Measurements from ENCODE around the gene PRICKLE1.

Gene PRICKLE1

DNA sequence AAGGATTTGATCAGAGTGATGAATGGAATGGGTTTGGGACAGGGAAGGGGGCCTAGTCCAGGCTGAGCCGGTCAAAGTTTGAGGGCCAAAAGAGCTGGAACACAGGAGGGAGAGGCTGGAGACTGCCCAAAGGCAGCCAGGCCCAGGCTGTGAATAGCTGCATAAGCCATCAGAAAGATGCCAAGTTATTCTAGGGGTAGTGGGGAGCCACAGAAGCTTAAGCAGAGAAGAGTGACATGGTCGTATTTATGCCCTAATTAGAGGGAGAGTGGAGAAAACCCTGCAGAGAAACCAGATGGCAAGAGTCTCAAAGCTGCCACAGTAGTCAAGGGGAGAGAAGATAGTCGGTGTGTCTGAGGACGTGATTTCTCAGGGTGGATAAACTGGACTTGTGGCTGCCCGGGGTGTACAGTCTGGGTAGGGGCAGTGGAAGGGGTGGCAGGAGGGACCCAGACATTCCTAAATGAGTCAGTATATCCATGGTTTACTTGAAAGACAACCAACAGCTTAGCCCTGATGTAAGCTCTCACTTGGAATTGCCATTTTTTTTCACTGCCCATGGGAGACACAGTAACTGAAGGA lies 99.2 kb downstream of the PRICKLE1 start:
- TF ChIP-seq, protein P1, sequence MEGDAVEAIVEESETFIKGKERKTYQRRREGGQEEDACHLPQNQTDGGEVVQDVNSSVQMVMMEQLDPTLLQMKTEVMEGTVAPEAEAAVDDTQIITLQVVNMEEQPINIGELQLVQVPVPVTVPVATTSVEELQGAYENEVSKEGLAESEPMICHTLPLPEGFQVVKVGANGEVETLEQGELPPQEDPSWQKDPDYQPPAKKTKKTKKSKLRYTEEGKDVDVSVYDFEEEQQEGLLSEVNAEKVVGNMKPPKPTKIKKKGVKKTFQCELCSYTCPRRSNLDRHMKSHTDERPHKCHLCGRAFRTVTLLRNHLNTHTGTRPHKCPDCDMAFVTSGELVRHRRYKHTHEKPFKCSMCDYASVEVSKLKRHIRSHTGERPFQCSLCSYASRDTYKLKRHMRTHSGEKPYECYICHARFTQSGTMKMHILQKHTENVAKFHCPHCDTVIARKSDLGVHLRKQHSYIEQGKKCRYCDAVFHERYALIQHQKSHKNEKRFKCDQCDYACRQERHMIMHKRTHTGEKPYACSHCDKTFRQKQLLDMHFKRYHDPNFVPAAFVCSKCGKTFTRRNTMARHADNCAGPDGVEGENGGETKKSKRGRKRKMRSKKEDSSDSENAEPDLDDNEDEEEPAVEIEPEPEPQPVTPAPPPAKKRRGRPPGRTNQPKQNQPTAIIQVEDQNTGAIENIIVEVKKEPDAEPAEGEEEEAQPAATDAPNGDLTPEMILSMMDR (IDR thresholded peaks at IDR 0.05; ENCODE audit: insufficient read depth, low read depth, low read length, missing control alignments): no peak
- no peak overlapping the region for H3K4me3 ChIP-seq (ENCODE audit: low read depth, low read length)
- no peak for DNase-seq (ENCODE audit: low read depth)

DNA sequence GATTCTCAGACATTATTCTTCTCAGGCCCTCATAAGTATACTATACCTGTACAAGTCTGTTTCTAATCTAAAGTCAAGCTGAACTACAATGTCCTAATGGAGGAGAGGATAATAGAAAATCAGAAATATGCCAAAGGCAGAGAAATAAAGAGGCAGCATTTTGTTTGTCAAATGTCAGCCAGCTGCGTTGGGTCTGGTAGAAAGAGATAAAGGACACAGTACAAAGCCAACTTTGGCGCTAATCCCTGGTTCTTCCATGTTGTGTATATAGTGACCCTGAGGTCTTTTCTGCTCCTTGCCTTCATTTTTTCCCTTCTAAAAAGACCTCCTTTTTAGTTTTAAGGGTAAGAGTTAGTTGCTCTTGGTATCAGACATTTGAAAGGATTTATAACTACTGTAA lies 103.1 kb downstream of the PRICKLE1 start:
- H3K4me3 ChIP-seq (ENCODE audit: low read depth, low read length): no peak overlapping the region
- TF ChIP-seq, protein P1 (IDR thresholded peaks at IDR 0.05; ENCODE audit: insufficient read depth, low read depth, low read length, missing control alignments): no peak
- no peak for DNase-seq (ENCODE audit: low read depth)

DNA sequence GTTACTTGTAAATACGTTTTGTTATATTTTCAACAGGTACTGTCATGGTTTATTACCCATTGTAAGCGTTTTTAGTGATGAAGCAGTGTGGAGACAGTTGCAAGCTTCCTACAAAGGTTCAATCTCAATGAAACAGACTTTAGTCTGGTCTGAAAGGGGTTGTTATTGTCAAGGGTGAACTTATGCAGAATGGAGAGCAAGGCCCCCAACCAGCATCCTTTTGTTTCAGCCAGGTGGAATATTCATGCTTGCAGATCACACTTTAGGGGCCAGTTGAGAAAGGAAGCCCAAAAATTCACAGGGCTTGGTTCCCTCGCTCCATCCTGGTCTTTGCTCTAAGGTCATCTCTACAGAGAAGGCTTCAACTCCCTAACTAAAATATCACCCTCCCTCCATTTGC lies 103.7 kb downstream of the PRICKLE1 start:
- TF ChIP-seq, protein P1 (IDR thresholded peaks at IDR 0.05; ENCODE audit: insufficient read depth, low read depth, low read length, missing control alignments): no peak
- H3K4me3 ChIP-seq (ENCODE audit: low read depth, low read length): no peak overlapping the region
- DNase-seq (ENCODE audit: low read depth): no peak

DNA sequence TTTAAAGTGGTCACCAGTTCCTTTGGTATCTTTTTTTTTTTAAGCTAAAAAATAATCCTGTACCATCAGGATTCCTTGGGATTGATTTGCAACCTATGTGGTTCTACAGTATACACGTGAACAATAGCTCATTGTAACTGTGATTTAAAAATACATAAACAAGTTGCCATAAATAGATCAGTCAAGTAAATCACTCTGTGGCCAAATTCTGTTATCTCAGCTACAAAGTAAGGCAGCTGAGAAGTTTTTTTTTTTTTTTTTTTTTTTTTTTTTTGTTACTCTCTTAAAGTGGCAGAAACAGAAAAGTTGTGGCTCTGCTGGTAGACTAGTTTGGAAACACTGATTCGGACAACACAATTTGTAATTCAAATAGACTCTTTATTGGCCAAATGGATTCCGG lies 104.5 kb downstream of the PRICKLE1 start:
- no peak overlapping the region for H3K4me3 ChIP-seq (ENCODE audit: low read depth, low read length)

DNA sequence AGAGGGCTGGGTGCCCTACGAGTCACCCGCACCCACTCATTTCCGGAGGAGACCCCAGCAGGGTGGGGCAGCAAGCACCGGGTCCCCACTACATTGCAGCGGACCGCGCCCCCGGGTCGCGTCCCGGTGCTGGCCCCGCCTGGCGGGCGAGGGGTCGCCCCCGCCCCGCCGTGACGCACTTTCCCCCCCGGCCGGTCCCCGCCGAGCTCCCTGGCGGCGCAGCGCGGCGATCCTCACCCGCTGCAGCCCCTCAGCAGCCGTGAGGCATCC lies 106.1 kb downstream of the PRICKLE1 start:
- peak overlapping the region; percentile 77 for H3K4me3 ChIP-seq (ENCODE audit: low read depth, low read length)
- no peak for DNase-seq (ENCODE audit: low read depth)
- TF ChIP-seq, protein P1 (IDR thresholded peaks at IDR 0.05; ENCODE audit: insufficient read depth, low read depth, low read length, missing control alignments): no peak

More for the DNA sequence above, 104.5 kb downstream of the PRICKLE1 start:
- DNase-seq (ENCODE audit: low read depth): no peak
- TF ChIP-seq, protein P1 (IDR thresholded peaks at IDR 0.05; ENCODE audit: insufficient read depth, low read depth, low read length, missing control alignments): no peak

DNA sequence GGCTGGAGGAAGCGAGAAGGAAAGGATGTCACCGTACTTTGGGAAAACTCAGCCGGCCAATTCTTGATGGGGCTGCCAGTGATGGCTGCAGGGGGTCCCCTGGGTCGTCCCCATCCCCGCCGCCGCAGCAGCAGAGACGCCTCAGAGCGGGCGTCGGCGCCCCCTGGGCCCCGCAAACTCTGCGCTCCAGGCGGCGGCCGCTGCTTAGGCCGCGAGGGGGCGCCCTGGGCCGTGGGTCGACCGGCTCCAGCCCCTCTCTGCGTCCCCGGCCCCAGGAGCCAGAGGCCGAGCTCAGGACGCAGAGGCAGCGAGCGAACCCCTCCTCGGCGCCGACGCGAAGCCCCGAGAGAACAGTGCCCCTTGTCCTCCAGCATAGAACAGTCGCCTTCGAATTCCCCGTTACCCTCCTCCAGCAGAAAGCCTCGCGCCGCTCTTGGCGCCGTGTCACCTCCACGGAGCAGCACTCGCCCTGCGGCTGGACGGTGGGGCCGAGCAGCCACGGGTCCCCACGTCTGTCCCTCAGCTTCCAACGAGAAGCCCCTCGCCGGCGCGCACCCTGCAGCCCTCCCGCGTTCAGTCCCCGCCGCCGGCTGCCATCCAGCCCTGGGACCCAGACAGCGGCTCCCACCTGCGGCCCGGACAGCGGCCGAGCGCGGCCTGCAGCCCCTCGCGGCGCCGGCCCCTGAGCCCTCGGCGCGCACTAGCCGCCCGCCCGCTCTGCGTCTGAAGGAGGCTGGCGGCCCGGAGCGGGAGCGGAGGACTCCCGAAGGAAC lies 106.6 kb downstream of the PRICKLE1 start:
- peak; percentile 74 for DNase-seq (ENCODE audit: low read depth)
- TF ChIP-seq, protein P1 (IDR thresholded peaks at IDR 0.05; ENCODE audit: insufficient read depth, low read depth, low read length, missing control alignments): peak; percentile 89
- H3K4me3 ChIP-seq (ENCODE audit: low read depth, low read length): peak overlapping the region; percentile 77

Data from GM12865 (cell line).